Measurements from ENCODE around the gene LGALS1.

Gene LGALS1

GRCh38 chr22:37634417-37634924 lies 41.0 kb upstream of the LGALS1 start:
- H3K4me3 ChIP-seq (ENCODE audit: low read depth, low read length): no peak overlapping the region

GRCh38 chr22:37635157-37635556 lies 40.3 kb upstream of the LGALS1 start:
- no peak overlapping the region for H3K4me3 ChIP-seq (ENCODE audit: low read depth, low read length)
- no peak for TF ChIP-seq CTCF (IDR thresholded peaks at IDR 0.05; ENCODE audit: low read depth, low read length)

More at GRCh38 chr22:37634417-37634924, 41.0 kb upstream of the LGALS1 start:
- TF ChIP-seq CTCF (IDR thresholded peaks at IDR 0.05; ENCODE audit: low read depth, low read length): 0 out of 2 replicates have a peak, but pooled peaks have one; percentile 15

GRCh38 chr22:37636186-37636948 lies 39.1 kb upstream of the LGALS1 start:
- H3K4me3 ChIP-seq (ENCODE audit: low read depth, low read length): no peak overlapping the region
- TF ChIP-seq CTCF (IDR thresholded peaks at IDR 0.05; ENCODE audit: low read depth, low read length): peak; percentile 46

- H3K4me3 ChIP-seq (ENCODE audit: low read depth, low read length): no peak overlapping the region
- no peak for TF ChIP-seq CTCF (IDR thresholded peaks at IDR 0.05; ENCODE audit: low read depth, low read length)
Measured at GRCh38 chr22:37636949-37637273, 38.5 kb upstream of the LGALS1 start.

GRCh38 chr22:37638391-37639069 lies 36.9 kb upstream of the LGALS1 start:
- no peak overlapping the region for H3K4me3 ChIP-seq (ENCODE audit: low read depth, low read length)
- no peak for TF ChIP-seq CTCF (IDR thresholded peaks at IDR 0.05; ENCODE audit: low read depth, low read length)

GRCh38 chr22:37639070-37639760 lies 36.2 kb upstream of the LGALS1 start, which contains the start of gene SH3BP1:
TSS of gene SH3BP1 (plus strand) at chr22:37639669. CDS start at chr22:37639788, 119 bp downstream.
- TF ChIP-seq CTCF (IDR thresholded peaks at IDR 0.05; ENCODE audit: low read depth, low read length): no peak
- H3K4me3 ChIP-seq (ENCODE audit: low read depth, low read length): peak within 1 kb of the TSS; percentile 63

Data from WI38 (cell line).